ENCODE measurements around the gene HIVEP3.

DNA sequence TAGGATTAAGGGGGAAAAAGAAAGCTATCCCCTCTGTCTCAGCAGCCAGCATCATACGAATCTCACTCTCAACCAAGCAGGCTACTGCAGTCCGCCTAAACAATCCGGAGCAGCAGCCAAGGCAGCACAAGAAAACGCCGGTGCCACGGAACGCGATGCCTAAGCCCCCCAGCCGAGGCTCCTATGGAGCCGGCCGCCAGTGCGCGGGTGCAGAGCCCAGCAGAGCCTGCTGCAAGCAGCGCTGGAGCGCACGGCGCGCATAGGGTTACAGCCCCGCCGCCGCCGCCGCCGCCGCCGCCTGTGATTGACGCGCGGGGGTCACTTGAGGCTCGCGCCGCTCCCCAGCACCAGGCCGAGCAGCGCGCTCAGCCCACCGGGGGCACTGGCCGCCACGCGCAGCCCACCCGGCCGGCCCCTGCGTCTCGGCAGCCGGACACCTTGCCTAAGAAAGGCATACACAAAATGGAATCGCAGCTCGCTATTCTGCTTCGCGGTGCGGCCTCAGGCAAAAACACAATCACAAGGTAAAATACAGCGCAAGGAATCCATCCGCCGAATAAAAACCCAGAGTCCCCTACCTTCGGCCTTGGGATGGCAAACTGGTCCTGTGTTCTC, 780 bp downstream of the HIVEP3 start:
- TF ChIP-seq POLR2A (IDR thresholded peaks at IDR 0.05) = no peak
- TF ChIP-seq, protein P1, sequence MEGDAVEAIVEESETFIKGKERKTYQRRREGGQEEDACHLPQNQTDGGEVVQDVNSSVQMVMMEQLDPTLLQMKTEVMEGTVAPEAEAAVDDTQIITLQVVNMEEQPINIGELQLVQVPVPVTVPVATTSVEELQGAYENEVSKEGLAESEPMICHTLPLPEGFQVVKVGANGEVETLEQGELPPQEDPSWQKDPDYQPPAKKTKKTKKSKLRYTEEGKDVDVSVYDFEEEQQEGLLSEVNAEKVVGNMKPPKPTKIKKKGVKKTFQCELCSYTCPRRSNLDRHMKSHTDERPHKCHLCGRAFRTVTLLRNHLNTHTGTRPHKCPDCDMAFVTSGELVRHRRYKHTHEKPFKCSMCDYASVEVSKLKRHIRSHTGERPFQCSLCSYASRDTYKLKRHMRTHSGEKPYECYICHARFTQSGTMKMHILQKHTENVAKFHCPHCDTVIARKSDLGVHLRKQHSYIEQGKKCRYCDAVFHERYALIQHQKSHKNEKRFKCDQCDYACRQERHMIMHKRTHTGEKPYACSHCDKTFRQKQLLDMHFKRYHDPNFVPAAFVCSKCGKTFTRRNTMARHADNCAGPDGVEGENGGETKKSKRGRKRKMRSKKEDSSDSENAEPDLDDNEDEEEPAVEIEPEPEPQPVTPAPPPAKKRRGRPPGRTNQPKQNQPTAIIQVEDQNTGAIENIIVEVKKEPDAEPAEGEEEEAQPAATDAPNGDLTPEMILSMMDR (IDR thresholded peaks at IDR 0.05) = no peak

Measured in heart left ventricle (tissue), 13 donors.